ENCODE data around the gene UBL4B. TPM values are rescaled to one million over a fixed set of nuclear protein-coding genes. Genes with fewer than 3 reads are reported as not detected.

Gene UBL4B
- total RNA-seq, 2 donors from 2014 or later: not detected

DNA sequence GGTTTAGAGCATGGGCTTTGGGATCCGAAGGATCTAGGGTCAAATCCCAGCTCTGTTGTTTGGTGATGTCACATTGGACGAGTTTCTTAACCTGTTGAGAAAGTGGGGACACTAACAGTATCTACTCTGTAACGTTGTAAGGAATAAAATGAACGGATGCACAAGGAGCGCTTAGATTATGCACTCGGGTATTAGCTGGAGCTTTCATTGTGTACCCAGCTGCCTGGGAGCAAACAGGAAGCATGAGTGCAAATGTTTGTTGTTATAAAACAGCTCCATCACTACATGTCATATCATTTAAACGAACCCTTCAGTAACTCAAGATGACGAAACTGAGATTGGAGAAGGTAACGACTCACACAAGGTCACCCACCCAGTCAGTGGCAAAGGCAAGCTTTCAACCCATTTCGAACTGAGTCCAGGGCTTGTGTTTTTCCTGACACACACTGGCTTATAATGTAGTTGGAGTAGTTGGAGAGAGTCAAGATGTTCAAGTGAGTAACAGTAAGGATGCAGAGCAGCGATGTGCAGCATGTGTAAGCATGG is 21.9 kb downstream of the UBL4B start:
- Mint-ChIP-seq H3K27me3 (peaks cover 89% of the 10 kb centered on the region), H3K27ac (no peak overlapping the region), H3K4me3 (no peak overlapping the region), H3K4me1 (peaks cover 17% of the 10 kb centered on the region), H3K36me3 (ENCODE audit: low read depth) (peaks cover 3% of the 10 kb centered on the region)
- no peaks in the 10 kb centered on the region for H3K9me3 ChIP-seq (ENCODE audit: control insufficient read depth, low read length, poor library complexity, severe bottlenecking)
- ATAC-seq (no peak), DNase-seq (no peak)

DNA sequence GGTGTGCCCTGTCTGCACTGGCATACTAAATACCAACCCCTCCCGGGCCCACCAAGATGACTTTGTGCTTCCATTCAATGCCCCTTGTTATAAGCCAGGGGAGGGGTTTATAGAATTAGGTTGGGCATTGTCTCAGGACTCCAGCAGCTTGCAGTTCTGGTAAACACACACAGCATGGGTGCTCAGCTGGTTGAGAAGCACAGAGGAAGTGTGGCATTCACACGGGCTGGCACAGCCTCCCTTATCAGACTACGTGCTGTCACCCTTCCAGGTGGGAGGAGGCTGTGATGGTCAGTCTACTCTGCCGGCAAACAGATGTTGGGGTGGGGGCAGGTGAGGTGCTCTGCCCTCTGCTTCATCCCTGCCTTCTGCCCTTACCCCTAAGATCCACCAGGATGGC is 23.0 kb downstream of the UBL4B start:
- Mint-ChIP-seq H3K27ac (no peak overlapping the region), H3K4me1 (peaks cover 17% of the 10 kb centered on the region), H3K4me3 (no peak overlapping the region), H3K27me3 (peaks cover 92% of the 10 kb centered on the region), H3K36me3 (ENCODE audit: low read depth) (peaks cover 3% of the 10 kb centered on the region)
- no peaks in the 10 kb centered on the region for H3K9me3 ChIP-seq (ENCODE audit: control insufficient read depth, low read length, poor library complexity, severe bottlenecking)
- no peak for DNase-seq
- ATAC-seq: no peak

DNA sequence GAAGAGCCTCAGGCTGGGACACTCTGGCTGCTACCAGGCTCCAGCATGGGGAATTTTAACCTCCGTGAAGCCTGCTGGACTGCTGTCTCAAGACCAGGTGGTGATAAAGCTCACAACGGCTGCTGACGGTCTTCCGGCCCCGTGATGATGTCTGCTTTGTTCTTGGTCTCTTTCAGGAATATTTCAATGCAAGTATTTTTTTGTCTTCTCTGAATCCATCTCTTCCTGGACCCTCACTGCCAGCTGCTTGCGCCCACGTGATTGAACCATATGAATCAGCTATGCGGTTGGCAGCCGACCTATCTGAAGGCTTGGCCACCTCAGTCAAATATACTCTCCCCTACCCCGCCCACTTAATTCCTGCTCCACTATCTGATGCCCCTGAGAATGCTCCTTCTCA is 23.4 kb downstream of the UBL4B start:
- H3K4me1 Mint-ChIP-seq: peaks cover 17% of the 10 kb centered on the region
- H3K4me3 Mint-ChIP-seq: no peak overlapping the region
- DNase-seq (no peak), ATAC-seq (no peak)
- H3K27ac Mint-ChIP-seq: no peak overlapping the region
- H3K27me3 Mint-ChIP-seq: peaks cover 91% of the 10 kb centered on the region
- H3K36me3 Mint-ChIP-seq (ENCODE audit: low read depth): peaks cover 3% of the 10 kb centered on the region
- H3K9me3 ChIP-seq (ENCODE audit: control insufficient read depth, low read length, poor library complexity, severe bottlenecking): no peaks in the 10 kb centered on the region

DNA sequence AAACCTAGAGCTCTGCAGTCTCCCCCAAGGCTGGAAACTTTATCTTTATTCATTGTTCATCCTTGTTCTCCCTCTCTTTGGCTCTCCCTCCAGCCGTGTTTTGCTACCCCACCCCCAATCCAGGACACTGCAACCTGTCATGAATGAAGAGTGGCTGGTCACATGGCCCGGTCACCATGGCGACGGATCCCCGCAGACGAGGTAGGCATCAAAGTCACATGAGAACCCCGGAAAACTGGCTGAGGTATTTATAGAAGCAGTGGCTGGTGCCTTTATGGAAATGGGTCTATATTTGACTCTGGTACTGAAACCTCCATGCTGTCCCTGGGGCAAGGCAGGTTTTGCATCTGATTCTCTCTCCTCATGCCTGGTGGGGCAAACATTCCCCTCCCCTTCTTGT is 24.7 kb downstream of the UBL4B start:
- ATAC-seq (peak; percentile 58), DNase-seq (no peak)
- H3K27me3 Mint-ChIP-seq: peaks cover 80% of the 10 kb centered on the region
- no peak overlapping the region for H3K27ac Mint-ChIP-seq
- H3K9me3 ChIP-seq (ENCODE audit: control insufficient read depth, low read length, poor library complexity, severe bottlenecking): no peaks in the 10 kb centered on the region
- H3K4me1 Mint-ChIP-seq: peaks cover 17% of the 10 kb centered on the region
- H3K4me3 Mint-ChIP-seq: no peak overlapping the region
- H3K36me3 Mint-ChIP-seq (ENCODE audit: low read depth): peaks cover 3% of the 10 kb centered on the region

DNA sequence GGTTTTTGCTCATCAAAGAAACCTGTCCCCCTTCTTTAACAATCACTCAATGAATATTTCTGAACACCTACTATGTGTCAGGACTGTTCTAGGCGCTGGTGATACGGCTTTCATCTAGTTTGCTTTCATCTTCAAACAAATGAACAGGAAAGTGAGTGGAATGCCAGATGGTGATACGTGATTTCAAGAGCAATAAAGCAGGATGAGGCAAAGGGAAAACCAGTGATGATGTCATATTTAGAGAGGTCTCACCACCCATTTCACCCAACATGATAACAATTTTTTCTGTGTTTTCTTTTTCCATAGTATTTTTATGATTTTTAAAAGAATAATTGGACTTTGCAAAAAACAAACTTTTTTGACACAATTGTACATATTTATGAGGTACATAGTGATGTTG is 26.7 kb downstream of the UBL4B start:
- Mint-ChIP-seq H3K27ac (no peak overlapping the region), H3K36me3 (ENCODE audit: low read depth) (peaks cover 3% of the 10 kb centered on the region), H3K27me3 (peaks cover 62% of the 10 kb centered on the region), H3K4me3 (no peak overlapping the region), H3K4me1 (peaks cover 17% of the 10 kb centered on the region)
- DNase-seq: no peak
- H3K9me3 ChIP-seq (ENCODE audit: control insufficient read depth, low read length, poor library complexity, severe bottlenecking): no peaks in the 10 kb centered on the region
- no peak for ATAC-seq

DNA sequence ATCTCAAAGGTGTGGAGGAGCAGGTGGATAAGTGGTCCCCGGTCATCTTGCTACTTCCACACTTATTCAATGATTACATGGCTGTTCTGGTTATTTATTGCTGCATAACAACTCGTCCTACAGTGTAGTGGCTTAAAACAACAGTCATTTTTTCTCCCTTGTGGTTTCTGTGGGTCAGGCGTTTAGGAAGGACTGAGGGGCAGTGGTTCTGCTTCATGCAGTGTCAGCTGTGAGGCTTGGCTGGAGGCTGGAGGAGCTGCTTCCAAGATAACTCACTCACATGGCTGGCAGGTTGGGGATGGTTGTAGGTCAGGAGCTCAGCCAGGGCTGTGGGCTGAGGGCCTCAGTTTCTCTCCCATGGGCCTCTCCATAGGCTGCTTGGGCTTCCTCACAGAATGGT is 32.1 kb downstream of the UBL4B start:
- no peak overlapping the region for H3K4me3 Mint-ChIP-seq
- DNase-seq (no peak), ATAC-seq (no peak)
- no peak overlapping the region for H3K27ac Mint-ChIP-seq
- H3K27me3 Mint-ChIP-seq: peaks cover 11% of the 10 kb centered on the region
- no peaks in the 10 kb centered on the region for H3K36me3 Mint-ChIP-seq (ENCODE audit: low read depth)
- no peaks in the 10 kb centered on the region for H3K9me3 ChIP-seq (ENCODE audit: control insufficient read depth, low read length, poor library complexity, severe bottlenecking)
- no peaks in the 10 kb centered on the region for H3K4me1 Mint-ChIP-seq

- H3K9me3 ChIP-seq (ENCODE audit: control insufficient read depth, low read length, poor library complexity, severe bottlenecking): no peaks in the 10 kb centered on the region
- peaks cover 5% of the 10 kb centered on the region for H3K4me1 Mint-ChIP-seq
- H3K27me3 Mint-ChIP-seq: peaks cover 14% of the 10 kb centered on the region
- H3K4me3 Mint-ChIP-seq: no peak overlapping the region
- no peak overlapping the region for H3K27ac Mint-ChIP-seq
- ATAC-seq (no peak), DNase-seq (no peak)
- peaks cover 3% of the 10 kb centered on the region for H3K36me3 Mint-ChIP-seq (ENCODE audit: low read depth)
Observed at GRCh38 chr1:110148961-110149360, 36.7 kb downstream of the UBL4B start.

DNA sequence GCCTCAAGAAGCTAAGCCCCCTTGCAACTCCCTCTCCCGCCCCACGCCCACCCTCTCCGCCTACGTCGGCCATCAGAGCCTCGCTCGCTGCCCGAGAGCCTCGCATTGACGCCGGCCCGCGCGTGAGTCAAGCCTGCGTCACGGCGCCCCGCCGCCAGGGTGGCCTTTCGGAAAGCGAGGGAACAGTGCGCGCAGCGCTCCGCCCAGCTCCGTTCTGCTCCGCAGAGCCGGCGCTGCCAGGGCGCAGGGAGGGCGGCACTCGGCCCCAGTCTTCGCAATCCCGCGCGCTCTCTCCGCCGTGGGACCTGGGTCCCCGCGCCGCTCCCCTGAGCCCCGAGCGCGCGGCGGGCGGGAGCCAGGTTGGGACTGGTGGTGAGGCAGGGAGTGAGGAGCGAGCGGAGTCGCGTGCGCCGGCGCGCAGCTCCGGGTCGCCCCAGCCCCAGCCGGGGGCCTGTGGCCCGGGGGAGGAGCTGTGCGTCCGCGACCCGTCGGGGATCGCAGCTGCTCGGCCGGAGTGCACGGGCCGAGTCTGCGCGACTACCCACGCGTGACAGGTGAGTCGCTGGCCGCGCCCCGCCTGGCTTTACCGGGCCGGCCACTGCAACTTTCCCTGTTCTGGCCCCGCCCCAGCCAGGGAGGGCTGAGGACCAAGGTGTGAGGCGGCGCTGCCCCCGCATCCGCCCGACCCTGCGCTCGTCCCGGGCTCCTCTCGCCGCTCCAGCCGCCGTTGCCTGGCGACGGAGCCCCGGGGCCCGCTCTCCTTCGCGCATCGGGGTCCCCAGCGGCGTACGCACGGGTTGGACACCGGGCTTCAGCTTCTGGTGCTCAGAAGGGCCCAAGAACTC is 38.3 kb downstream of the UBL4B start, which contains the start of gene SLC6A17:
SLC6A17 (plus strand) TSS at position 165 of the 845 bp plus-strand sequence. CDS start 16,436 bp downstream, outside the sequence.
- ATAC-seq: no peak
- no peaks in the 10 kb centered on the region for H3K9me3 ChIP-seq (ENCODE audit: control insufficient read depth, low read length, poor library complexity, severe bottlenecking)
- H3K27ac Mint-ChIP-seq: no peak within 1 kb of the TSS
- peaks cover 5% of the 10 kb centered on the region for H3K4me1 Mint-ChIP-seq
- H3K36me3 Mint-ChIP-seq (ENCODE audit: low read depth): peaks cover 6% of the 10 kb centered on the region
- peaks cover 30% of the 10 kb centered on the region for H3K27me3 Mint-ChIP-seq
- H3K4me3 Mint-ChIP-seq: peak within 1 kb of the TSS; percentile 49
- no peak for DNase-seq

- DNase-seq (no peak), ATAC-seq (no peak)
- no peaks in the 10 kb centered on the region for H3K9me3 ChIP-seq (ENCODE audit: control insufficient read depth, low read length, poor library complexity, severe bottlenecking)
- H3K27me3 Mint-ChIP-seq: peaks cover 37% of the 10 kb centered on the region
- peaks cover 6% of the 10 kb centered on the region for H3K36me3 Mint-ChIP-seq (ENCODE audit: low read depth)
- peaks cover 5% of the 10 kb centered on the region for H3K4me1 Mint-ChIP-seq
- H3K27ac Mint-ChIP-seq: no peak overlapping the region
- no peak overlapping the region for H3K4me3 Mint-ChIP-seq
Observed at GRCh38 chr1:110151175-110151669, 39.0 kb downstream of the UBL4B start.

DNA sequence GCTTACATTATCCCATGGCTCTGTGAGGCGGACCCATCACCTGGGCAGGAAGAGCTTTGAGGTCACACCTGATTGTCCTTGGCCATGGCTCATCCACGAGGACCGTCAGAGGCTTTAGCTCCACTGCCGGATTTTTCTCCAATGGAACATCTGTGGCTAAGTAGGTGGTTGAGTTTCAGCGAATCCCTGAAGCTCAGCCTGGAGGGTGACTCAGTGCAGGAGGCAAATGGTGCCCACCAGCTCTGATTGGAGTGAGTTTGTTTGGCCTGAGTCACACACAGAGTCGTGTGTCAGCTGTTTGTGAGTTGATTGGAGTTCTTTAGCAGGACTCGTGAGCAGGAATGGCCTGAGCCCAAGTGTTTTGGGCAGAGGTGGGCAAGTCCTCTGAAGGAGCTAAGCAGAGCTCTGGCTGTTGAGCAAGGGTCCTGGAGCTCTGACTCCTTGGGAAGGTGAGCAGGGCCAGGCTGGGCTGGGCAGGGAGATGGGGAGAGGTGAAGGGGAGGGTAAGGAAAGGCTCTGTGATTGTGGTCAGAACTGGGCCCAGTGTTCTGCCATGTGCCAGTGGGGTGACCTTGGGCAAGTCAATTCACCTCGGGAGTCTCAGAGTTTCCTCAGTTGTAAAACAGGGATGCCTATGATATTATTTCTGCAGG is 40.0 kb downstream of the UBL4B start:
- peaks cover 5% of the 10 kb centered on the region for H3K4me1 Mint-ChIP-seq
- ATAC-seq: no peak
- DNase-seq: no peak
- H3K9me3 ChIP-seq (ENCODE audit: control insufficient read depth, low read length, poor library complexity, severe bottlenecking): no peaks in the 10 kb centered on the region
- H3K27me3 Mint-ChIP-seq: peaks cover 43% of the 10 kb centered on the region
- H3K36me3 Mint-ChIP-seq (ENCODE audit: low read depth): peaks cover 6% of the 10 kb centered on the region
- H3K27ac Mint-ChIP-seq: no peak overlapping the region
- H3K4me3 Mint-ChIP-seq: no peak overlapping the region

GRCh38 chr1:110153407-110153950 is 41.2 kb downstream of the UBL4B start:
- Mint-ChIP-seq H3K4me3 (no peak overlapping the region), H3K27me3 (peaks cover 44% of the 10 kb centered on the region)

GRCh38 chr1:110155878-110156522 is 43.8 kb downstream of the UBL4B start:
- no peaks in the 10 kb centered on the region for H3K9me3 ChIP-seq (ENCODE audit: control insufficient read depth, low read length, poor library complexity, severe bottlenecking)
- peaks cover 3% of the 10 kb centered on the region for H3K36me3 Mint-ChIP-seq (ENCODE audit: low read depth)
- H3K4me3 Mint-ChIP-seq: no peak overlapping the region
- H3K27me3 Mint-ChIP-seq: peaks cover 64% of the 10 kb centered on the region
- no peak overlapping the region for H3K27ac Mint-ChIP-seq
- DNase-seq (peak in 1 of 3 donors; percentile 36), ATAC-seq (no peak)
- H3K4me1 Mint-ChIP-seq: no peaks in the 10 kb centered on the region

More at GRCh38 chr1:110153407-110153950, 41.2 kb downstream of the UBL4B start:
- no peaks in the 10 kb centered on the region for H3K9me3 ChIP-seq (ENCODE audit: control insufficient read depth, low read length, poor library complexity, severe bottlenecking)
- Mint-ChIP-seq H3K36me3 (ENCODE audit: low read depth) (peaks cover 6% of the 10 kb centered on the region), H3K27ac (no peak overlapping the region), H3K4me1 (peaks cover 5% of the 10 kb centered on the region)
- DNase-seq: no peak
- no peak for ATAC-seq

DNA sequence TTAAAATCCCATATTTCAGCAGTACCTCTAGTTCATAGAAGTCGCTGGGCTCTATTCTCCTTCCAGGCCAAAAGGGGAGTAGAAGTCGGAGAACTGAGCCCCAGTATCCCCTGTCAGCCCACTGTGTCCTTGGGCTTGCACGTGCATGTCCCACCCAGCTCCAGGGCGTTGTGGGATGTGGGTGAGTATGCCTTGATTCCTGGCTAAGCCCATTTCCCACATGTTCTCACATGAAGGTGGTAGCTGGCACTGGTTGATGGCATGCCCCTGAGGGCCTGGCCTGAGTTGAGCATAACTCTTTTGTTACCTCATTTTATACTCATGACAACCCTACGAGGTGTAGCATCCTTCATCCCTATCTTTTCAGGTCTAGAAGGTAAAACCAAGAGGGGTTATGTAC is 46.0 kb downstream of the UBL4B start:
- no peaks in the 10 kb centered on the region for H3K4me1 Mint-ChIP-seq
- H3K27ac Mint-ChIP-seq: no peak overlapping the region
- peaks cover 5% of the 10 kb centered on the region for H3K36me3 Mint-ChIP-seq (ENCODE audit: low read depth)
- DNase-seq: no peak
- no peaks in the 10 kb centered on the region for H3K9me3 ChIP-seq (ENCODE audit: control insufficient read depth, low read length, poor library complexity, severe bottlenecking)
- no peak overlapping the region for H3K4me3 Mint-ChIP-seq
- ATAC-seq: no peak
- peaks cover 61% of the 10 kb centered on the region for H3K27me3 Mint-ChIP-seq

Measured in T-helper 17 cell (primary cell).